Measurements from ENCODE around the gene SPATC1L.

The SPATC1L gene

DNA sequence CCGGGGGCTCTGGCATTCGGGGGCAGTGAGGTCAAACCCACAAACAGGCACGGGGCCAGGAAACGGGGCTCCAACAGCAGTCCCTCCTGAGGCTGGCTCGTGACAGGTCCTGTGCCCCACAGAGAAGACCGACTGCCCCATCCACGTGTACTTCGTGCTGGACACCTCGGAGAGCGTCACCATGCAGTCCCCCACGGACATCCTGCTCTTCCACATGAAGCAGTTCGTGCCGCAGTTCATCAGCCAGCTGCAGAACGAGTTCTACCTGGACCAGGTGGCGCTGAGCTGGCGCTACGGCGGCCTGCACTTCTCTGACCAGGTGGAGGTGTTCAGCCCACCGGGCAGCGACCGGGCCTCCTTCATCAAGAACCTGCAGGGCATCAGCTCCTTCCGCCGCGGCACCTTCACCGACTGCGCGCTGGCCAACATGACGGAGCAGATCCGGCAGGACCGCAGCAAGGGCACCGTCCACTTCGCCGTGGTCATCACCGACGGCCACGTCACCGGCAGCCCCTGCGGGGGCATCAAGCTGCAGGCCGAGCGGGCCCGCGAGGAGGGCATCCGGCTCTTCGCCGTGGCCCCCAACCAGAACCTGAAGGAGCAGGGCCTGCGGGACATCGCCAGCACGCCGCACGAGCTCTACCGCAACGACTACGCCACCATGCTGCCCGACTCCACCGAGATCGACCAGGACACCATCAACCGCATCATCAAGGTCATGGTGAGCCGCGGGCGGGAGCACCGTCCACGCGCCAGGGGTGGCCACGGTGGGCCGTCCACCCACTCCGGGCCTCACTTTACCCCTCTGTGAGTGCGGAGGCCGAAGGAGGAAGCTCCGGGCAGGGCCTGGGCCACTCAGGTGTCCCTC, 72.2 kb downstream of the SPATC1L start:
- FAIRE-seq: no peak

GRCh38 chr21:46111193-46111571, 73.1 kb downstream of the SPATC1L start:
- FAIRE-seq (no peak), DNase-seq (ENCODE audit: insufficient read length, low spot score) (no peak)

More for the DNA sequence above, 72.2 kb downstream of the SPATC1L start:
- no peak for DNase-seq (ENCODE audit: insufficient read length, low spot score)

All from HTR-8/SVneo (cell line).